ENCODE data around the gene COMMD10. TPM values are rescaled to one million over a fixed set of nuclear protein-coding genes. Genes with fewer than 3 reads are reported as not detected.

COMMD10 gene
- total and polyA plus RNA-seq, 10 donors, result 16.6 to 55.4 (median 42.9) TPM

- TF ChIP-seq POLR2AphosphoS5 (IDR thresholded peaks at IDR 0.05) (no peak), CTCF (IDR thresholded peaks at IDR 0.05 in 8 of 11, conservative IDR thresholded peaks at IDR 0.05 in 3 of 11) (no peak), POLR2A (IDR thresholded peaks at IDR 0.05) (no peak)
- Histone ChIP-seq H3K27me3 (replicated peaks in 1 of 7) (no peaks in the 10 kb centered on the region), H3K27ac (no peak overlapping the region), H3K9me3 (no peaks in the 10 kb centered on the region), H3K4me1 (no peaks in the 10 kb centered on the region), H3K4me3 (no peak overlapping the region), H3K36me3 (no peaks in the 10 kb centered on the region)
- DNase-seq, result no peak
- intact Hi-C loops (cut with DNase I; ENCODE audit: low total_unique reads), result no loop called here
Measured at GRCh38 chr5:116212225-116212624, 127.4 kb downstream of the COMMD10 start.

DNA sequence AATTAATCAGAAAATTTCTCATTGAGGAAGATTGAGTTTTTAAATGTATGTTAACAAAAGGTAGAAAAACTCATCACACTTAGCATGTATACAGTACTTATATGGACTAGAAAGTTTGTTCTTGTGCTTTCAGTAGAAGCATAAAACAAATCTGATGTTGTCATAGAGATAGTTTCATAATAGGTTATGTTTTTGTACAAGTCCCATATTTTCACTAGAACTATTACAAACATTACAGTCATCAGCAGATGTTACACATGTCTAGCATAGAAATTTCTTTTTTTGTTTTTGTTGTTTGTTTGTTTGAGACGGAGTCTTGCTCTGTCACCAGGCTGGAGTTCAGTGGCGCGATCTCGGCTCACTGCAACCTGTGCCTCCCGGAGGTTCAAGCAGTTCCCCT is 131.4 kb downstream of the COMMD10 start:
- H3K9me3 ChIP-seq, result no peaks in the 10 kb centered on the region
- WGBS, 5 donors, result 97 to 99% (median 98%) methylated on average over 5 of the region's 5 CpGs
- H3K27me3 ChIP-seq (replicated peaks in 1 of 7), result no peaks in the 10 kb centered on the region
- TF ChIP-seq POLR2A (IDR thresholded peaks at IDR 0.05) (no peak), CTCF (IDR thresholded peaks at IDR 0.05 in 8 of 11, conservative IDR thresholded peaks at IDR 0.05 in 3 of 11) (no peak), POLR2AphosphoS5 (IDR thresholded peaks at IDR 0.05) (no peak)
- DNase-seq, result no peak
- intact Hi-C loops (cut with DNase I; ENCODE audit: low total_unique reads), result no loop called here
- no peak overlapping the region for H3K27ac ChIP-seq
- no peaks in the 10 kb centered on the region for H3K36me3 ChIP-seq
- no peaks in the 10 kb centered on the region for H3K4me1 ChIP-seq
- H3K4me3 ChIP-seq, result no peak overlapping the region

DNA sequence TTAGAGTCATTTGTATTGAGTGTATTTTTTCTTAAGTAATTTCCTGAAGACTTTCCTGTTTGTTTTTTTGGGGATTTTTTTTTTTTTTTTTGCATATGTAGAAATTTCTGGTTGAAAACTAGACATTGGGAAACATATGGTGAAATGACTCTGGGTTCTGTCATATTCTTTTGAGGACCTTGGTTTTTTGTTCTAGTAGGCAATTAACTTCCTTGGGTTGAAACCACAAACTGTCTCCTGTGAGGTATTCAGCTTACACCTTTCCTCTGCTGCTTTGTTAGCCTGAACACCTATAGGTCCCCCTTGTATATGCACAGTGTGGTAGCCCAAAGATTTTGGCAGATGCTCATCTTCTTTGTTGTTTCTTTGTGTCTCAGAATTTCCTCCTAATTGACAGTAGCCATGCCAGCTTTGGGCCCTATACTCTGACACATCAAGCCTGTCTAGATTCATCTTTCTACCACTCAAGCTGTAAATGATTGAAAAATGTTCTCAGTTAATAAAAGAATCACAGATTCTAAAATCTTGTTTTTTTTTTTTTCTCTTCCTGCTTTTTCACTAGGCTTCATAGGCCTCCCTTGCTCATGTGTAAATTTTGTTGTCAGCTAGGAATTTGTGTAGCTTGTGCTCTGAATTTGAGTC is 140.6 kb downstream of the COMMD10 start:
- H3K4me3 ChIP-seq, result no peak overlapping the region
- TF ChIP-seq POLR2AphosphoS5 (IDR thresholded peaks at IDR 0.05) (no peak), CTCF (IDR thresholded peaks at IDR 0.05 in 8 of 11, conservative IDR thresholded peaks at IDR 0.05 in 3 of 11) (no peak), POLR2A (IDR thresholded peaks at IDR 0.05) (no peak)
- peaks cover 0 to 10% (median 0%) of the 10 kb centered on the region in 6 donors for H3K4me1 ChIP-seq
- H3K27ac ChIP-seq, result peak overlapping the region in 6 of 8 donors; percentile 13 to 80 (median 30)
- no peaks in the 10 kb centered on the region for H3K27me3 ChIP-seq (replicated peaks in 1 of 7)
- no peak for DNase-seq
- intact Hi-C loops (cut with DNase I; ENCODE audit: low total_unique reads), result no loop called here
- peaks cover 0 to 15% (median 13%) of the 10 kb centered on the region in 8 donors for H3K9me3 ChIP-seq
- H3K36me3 ChIP-seq, result peaks cover 0 to 8% (median 0%) of the 10 kb centered on the region in 6 donors

DNA sequence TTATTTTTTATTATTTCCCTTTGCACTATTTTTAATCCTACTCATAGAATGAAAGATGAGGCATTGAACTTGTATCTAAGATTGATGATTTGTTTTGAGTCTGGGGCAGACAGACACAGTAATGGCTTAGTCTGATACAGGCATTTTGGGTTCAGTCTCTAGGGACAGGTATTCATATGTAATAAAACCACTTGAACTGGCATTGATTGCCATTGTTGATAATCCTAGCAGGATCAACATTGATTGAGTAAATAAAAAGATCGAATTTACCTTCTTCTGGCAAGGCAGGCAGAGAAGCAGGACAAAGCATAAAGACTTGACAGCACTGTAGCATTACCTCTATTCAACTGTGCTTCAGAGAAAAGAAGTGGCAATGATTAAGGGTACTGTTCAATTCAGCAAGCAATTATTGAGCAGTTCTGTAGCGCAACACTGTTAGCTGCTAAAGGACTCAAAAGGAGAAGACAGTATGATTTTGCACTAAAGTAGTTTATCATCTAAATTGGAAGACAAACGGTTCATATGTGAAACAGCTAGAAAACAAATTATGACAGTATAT is 144.4 kb downstream of the COMMD10 start:
- no peak for TF ChIP-seq POLR2A (IDR thresholded peaks at IDR 0.05)
- no peak for TF ChIP-seq POLR2AphosphoS5 (IDR thresholded peaks at IDR 0.05)
- no peak for TF ChIP-seq CTCF (IDR thresholded peaks at IDR 0.05 in 8 of 11, conservative IDR thresholded peaks at IDR 0.05 in 3 of 11)
- intact Hi-C loops (cut with DNase I; ENCODE audit: low total_unique reads), result no loop called here
- Histone ChIP-seq H3K27ac (no peak overlapping the region), H3K9me3 (peaks cover 0 to 11% (median 5%) of the 10 kb centered on the region in 8 donors), H3K4me3 (no peak overlapping the region), H3K27me3 (replicated peaks in 1 of 7) (no peaks in the 10 kb centered on the region), H3K36me3 (peaks cover 0 to 4% (median 0%) of the 10 kb centered on the region in 6 donors), H3K4me1 (peaks cover 0 to 10% (median 0%) of the 10 kb centered on the region in 6 donors)
- 60 to 87% (median 78%) methylated on average over 3 of the region's 3 CpGs for WGBS, 5 donors
- DNase-seq, result no peak
